Esophagus (tissue), 2 donors: ENCODE data around the gene G3BP1. TPM values are rescaled to one million over a fixed set of nuclear protein-coding genes. Genes with fewer than 3 reads are reported as not detected.

Experiments used
- polyA plus RNA-seq, 2 donors: library from polyadenylated mRNA; stranded (reverse); fragments of 200-250 nt; gene quantifications; one replicate each; pipeline ENCODE4 v1.2.3, GENCODE V29; 2013
- donor health status: healthy with polysubstance abuse.
- donor health status: Bipolar disorder and iron deficiency.

Gene G3BP1
- polyA plus RNA-seq, 2 donors = 15.5 to 33.1 TPM

Other genes starting within 250 kb of the G3BP1 start
- gene FAT2, start 180.6 kb upstream of the G3BP1 start, polyA plus RNA-seq = 10 to 100 TPM; 29.5 to 33.8 TPM
- 10 to 100 TPM; 12.1 to 52.5 TPM for gene SPARC, start 85.0 kb upstream of the G3BP1 start, polyA plus RNA-seq
- 100 to 1,000 TPM in 1 of 2 donors, 10 to 100 TPM in 1; 77.3 to 108 TPM for gene ATOX1, start 13.3 kb upstream of the G3BP1 start, polyA plus RNA-seq
- gene GLRA1, start 152.9 kb downstream of the G3BP1 start, polyA plus RNA-seq = not detected